ENCODE results near the gene TTC23L.

Gene TTC23L

GRCh38 chr5:34844999-34845398 lies 6.0 kb downstream of the TTC23L start:
- peak overlapping the region; percentile 78 for H3K27ac ChIP-seq
- TF ChIP-seq CTCF (conservative IDR thresholded peaks at IDR 0.05), result no peak

GRCh38 chr5:34847056-34847455 lies 8.1 kb downstream of the TTC23L start:
- H3K27ac ChIP-seq, result no peak overlapping the region
- no peak for TF ChIP-seq CTCF (conservative IDR thresholded peaks at IDR 0.05)

GRCh38 chr5:34847552-34847951 lies 8.6 kb downstream of the TTC23L start:
- TF ChIP-seq CTCF (conservative IDR thresholded peaks at IDR 0.05), result no peak
- H3K27ac ChIP-seq, result no peak overlapping the region

- no peak for TF ChIP-seq CTCF (conservative IDR thresholded peaks at IDR 0.05)
Observed at GRCh38 chr5:34848230-34848629, 9.3 kb downstream of the TTC23L start.

GRCh38 chr5:34849253-34849652 lies 10.3 kb downstream of the TTC23L start:
- H3K27ac ChIP-seq, result no peak overlapping the region
- TF ChIP-seq CTCF (conservative IDR thresholded peaks at IDR 0.05), result no peak

More at GRCh38 chr5:34848230-34848629, 9.3 kb downstream of the TTC23L start:
- no peak overlapping the region for H3K27ac ChIP-seq

- H3K27ac ChIP-seq, result peak overlapping the region; percentile 71
- TF ChIP-seq CTCF (conservative IDR thresholded peaks at IDR 0.05), result no peak
Observed at GRCh38 chr5:34854459-34855174, 15.7 kb downstream of the TTC23L start.

GRCh38 chr5:34857161-34857560 lies 18.2 kb downstream of the TTC23L start:
- no peak for TF ChIP-seq CTCF (conservative IDR thresholded peaks at IDR 0.05)
- H3K27ac ChIP-seq, result no peak overlapping the region

All from VCaP (cell line).